NCI-H187 treated with DMSO at 0.1 percent for 48 hours (cell line): ENCODE measurements around the gene TNN.
"Not testable (repeated sequence)": the region's sequence is repeated elsewhere in the genome, so short reads cannot be mapped to it uniquely, and the experiment has no call there.

Source experiments
- DNase-seq: peaks from one replicate; lab custom pipeline; 2025; lab: John Stamatoyannopoulos, UW

Gene TNN

GRCh38 chr1:175070818-175071217 lies 3.2 kb downstream of the TNN start:
- no peak for DNase-seq

GRCh38 chr1:175071276-175071943 lies 3.8 kb downstream of the TNN start:
- DNase-seq, result no peak

- no peak for DNase-seq
Measured at GRCh38 chr1:175072099-175072951, 4.7 kb downstream of the TNN start.

GRCh38 chr1:175073061-175073460 lies 5.4 kb downstream of the TNN start:
- no peak for DNase-seq

GRCh38 chr1:175073633-175074032 lies 6.0 kb downstream of the TNN start:
- no peak for DNase-seq

DNA sequence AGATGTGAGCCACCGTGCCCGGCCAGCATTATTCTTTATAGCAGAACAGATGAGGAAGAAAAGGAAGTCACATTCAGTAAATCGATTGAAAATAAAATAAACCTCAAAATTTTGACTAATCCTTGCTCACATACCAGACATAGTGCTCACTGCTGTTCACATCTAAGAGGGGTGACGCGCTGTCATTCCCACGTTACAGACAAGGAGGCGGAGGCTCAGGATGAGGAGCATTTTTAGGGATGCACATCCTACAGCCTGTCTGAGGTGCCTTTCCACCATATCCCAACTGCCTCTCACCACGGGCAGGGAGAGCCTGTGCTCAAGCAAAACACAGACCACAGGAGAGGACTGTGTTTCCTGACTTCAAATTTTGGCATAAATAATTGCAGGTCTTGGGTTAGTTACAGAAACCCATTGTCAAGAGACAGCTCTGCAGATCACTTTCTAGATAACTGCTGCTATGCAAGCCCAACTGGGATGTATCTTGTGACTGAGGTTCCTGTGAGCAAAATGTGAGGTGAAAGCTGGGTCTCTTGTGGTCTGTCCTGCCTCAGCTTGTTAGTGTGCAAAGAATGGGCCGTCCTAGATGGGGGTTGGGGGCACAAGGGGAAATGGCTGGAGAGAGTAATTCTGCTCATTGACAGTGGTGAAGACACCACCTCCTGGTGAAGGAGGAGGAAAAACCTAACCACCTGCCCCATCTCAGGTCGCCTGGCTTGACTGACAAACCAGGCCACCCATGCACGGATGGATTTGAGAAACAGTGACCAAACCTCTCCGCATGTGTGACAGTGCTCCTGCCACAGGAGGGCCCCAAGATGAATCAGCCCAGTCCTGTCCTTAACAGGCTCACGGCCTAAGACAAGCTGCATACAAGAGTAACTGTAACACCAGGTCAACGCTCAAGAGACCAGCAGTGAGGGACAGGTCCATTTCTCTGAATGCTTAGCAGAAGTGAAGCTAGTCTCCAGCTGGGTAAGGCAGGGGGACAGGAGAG lies 8.2 kb downstream of the TNN start:
- DNase-seq, result no peak

- DNase-seq, result no peak
Measured at GRCh38 chr1:175077356-175078030, 9.9 kb downstream of the TNN start.

DNA sequence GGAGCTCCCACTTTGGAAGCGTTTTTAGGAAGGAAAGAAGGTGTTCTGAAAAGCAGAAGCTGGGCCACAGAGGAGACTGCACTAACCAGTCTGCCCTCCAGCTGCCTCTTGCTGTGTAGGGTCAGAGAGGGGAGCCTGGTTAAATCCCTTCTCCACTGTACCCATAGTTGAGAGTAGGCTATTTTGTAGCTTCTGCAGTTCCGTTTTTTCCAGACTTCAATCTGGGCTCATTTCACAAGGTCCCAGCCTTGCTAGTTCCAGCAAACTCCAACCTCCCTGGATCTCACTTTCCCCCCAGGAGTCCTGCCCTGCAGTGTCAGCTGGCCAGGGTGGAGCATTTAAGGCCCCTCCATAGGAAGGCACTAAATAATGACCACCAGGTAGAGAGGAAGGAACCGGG lies 11.0 kb downstream of the TNN start:
- DNase-seq, result no peak

GRCh38 chr1:175079338-175079737 lies 11.7 kb downstream of the TNN start:
- DNase-seq, result no peak

GRCh38 chr1:175080030-175080429 lies 12.4 kb downstream of the TNN start:
- no peak for DNase-seq

GRCh38 chr1:175081983-175082382 lies 14.3 kb downstream of the TNN start:
- no peak for DNase-seq

DNA sequence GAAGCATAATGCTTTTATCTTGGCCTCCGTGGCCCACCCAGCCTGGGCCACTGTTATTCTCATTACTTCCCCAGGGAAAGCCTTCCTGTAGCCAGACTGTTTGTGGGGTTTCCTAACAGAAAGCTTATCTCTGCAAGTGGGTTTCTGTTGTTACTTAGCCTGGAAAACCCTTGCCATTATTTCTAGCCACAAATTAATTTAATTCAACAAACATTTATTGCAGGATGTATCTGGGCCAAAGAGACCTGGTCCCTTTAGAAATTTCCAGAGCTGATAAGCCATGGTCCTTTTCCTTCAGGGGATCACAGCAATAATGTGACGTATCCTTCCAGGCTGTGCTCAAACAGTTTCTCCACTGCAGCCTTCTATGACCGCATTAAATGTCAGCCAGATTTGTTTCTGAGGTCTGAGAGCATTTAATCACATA lies 20.9 kb downstream of the TNN start:
- DNase-seq, result no peak

GRCh38 chr1:175089136-175089718 lies 21.6 kb downstream of the TNN start:
- no peak for DNase-seq

DNA sequence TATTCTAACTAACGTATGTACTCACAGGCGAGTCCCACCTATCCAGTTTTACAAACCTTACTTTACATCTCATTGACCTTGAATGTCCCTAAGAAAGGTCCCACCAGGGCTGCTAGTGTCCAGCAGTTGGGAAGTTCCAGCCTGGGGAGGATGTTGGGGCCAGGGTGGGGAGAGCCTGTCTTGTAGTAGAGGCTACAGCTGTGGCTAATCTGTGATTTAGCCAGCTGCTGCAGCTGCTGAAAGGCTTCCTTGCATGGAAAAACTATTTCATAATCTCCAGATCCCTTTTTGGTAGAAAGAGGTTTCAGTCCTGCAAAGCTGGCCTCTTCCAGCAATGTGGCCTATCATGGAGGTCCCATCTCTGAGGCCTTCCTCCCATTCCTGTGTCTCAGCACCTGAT lies 23.1 kb downstream of the TNN start:
- DNase-seq, result no peak

DNA sequence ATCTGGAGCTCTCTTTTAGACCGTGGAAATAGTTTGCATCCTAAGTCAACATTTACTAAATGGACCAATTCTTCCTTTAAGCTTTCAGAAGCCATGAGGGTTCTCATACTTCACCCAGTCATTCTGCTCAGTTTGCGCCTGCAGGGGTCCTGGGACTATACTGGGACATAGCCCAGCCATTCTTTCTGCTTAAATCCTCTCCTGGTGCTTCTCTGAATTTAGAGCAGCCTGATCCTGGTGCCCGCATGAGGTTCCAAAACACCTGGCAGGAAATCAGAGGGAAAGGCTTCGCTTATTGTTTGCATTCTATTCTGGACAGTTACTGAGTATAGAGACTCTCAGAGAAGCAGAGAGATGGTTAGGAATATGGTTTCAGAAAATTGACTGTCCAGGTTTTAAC lies 27.0 kb downstream of the TNN start:
- DNase-seq, result no peak

DNA sequence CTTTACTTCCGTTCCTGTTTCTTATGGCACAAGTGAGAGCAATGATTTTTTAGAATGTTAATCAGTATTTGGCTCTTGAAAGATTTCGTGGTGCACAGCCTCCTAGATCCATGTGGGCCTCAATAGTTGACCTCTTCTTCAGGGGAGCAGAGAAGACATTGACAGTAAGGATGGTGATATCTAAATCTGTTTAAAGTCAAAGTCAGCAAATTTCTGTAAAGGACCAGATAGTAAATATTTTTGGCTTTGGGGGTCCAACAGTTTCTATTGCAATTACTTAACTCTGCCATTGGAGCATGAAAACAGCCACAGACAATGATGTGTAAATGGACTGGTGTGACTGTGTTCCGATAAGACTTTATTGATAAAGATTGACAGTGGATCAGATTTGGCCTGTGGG lies 27.4 kb downstream of the TNN start:
- DNase-seq, result no peak

GRCh38 chr1:175095978-175096607 lies 28.5 kb downstream of the TNN start:
- no peak for DNase-seq

DNA sequence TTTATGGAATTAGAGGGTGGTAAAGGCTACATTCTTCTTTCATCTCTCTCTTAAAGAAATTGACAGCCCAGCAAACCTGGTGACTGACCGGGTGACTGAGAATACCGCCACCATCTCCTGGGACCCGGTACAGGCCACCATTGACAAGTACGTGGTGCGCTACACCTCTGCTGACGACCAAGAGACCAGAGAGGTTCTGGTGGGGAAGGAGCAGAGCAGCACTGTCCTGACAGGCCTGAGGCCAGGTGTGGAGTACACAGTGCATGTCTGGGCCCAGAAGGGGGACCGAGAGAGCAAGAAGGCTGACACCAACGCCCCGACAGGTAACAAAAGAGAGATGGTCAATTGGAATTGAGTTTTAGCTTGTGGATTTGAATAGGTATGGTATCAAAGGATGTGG lies 29.7 kb downstream of the TNN start:
- DNase-seq, result no peak

GRCh38 chr1:175099916-175100315 lies 32.3 kb downstream of the TNN start:
- no peak for DNase-seq

DNA sequence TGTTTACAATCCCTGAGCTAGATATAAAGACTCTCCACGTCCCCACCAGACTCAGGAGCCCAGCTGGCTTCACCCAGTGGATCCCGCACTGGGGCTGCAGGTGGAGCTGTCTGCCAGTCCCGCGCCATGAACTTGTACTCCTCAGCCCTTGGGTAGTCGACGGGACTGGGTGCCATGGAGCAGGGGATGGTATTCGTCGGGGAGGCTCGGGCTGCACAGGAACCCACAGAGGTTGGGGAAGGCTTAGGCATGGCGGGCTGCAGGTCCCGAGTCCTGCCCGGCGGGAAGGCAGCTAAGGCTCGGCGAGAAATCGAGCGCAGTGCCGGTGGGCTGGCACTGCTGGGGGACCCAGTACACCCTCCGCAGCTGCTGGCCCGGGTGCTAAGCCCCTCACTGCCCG lies 34.5 kb downstream of the TNN start:
- DNase-seq, result not testable (repeated sequence)

- DNase-seq, result not testable (repeated sequence)
Measured at GRCh38 chr1:175106536-175106935, 38.9 kb downstream of the TNN start.
